Rectal smooth muscle tissue (tissue), 1 donor: ENCODE data around the gene SLC39A1.
"Not testable (repeated sequence)": the region's sequence is repeated elsewhere in the genome, so short reads cannot be mapped to it uniquely, and the experiment has no call there.

Experiments used
- H3K27ac ChIP-seq: one replicate; pipeline ENCODE4 v1.7.0; 2013; ENCODE audit warnings: low read depth, low read length, inconsistent platforms
- H3K27me3 ChIP-seq: one replicate; pipeline ENCODE4 v1.7.0; 2013; ENCODE audit warnings: low read length; ENCODE audit not compliant: control insufficient read depth, insufficient read depth
- H3K36me3 ChIP-seq: one replicate; pipeline ENCODE4 v1.7.0; 2013; ENCODE audit warnings: low read length; ENCODE audit not compliant: control insufficient read depth, insufficient read depth
- H3K4me1 ChIP-seq: one replicate; pipeline ENCODE4 v1.7.0; 2013; ENCODE audit warnings: low read length; ENCODE audit not compliant: control insufficient read depth, insufficient read depth
- H3K4me3 ChIP-seq: one replicate; pipeline ENCODE4 v1.7.0; 2013; ENCODE audit warnings: low read length
- H3K9ac ChIP-seq: one replicate; pipeline ENCODE4 v1.7.0; 2013; ENCODE audit warnings: low read length

SLC39A1 gene

DNA sequence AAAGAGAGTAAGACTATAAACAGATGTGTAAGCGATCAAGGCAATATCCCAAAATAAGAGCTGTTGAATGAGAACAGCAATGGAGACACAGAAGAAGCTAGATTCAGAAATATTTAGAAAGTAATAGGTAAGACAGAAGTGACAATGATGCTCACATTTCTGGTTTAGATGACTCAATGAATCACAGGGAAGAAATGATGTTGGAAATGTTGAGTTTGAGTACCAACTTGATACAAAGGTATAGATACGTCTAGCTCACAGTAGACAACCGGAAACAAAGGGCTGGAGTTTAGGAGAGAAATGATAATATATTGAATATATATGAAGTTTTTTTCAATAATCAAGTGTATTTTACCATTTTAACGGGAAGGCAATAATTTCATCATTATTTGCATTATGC lies 47.0 kb downstream of the SLC39A1 start:
- no peak overlapping the region for H3K9ac ChIP-seq
- H3K4me3 ChIP-seq: no peak overlapping the region
- no peak overlapping the region for H3K27ac ChIP-seq
- peaks cover 13% of the 10 kb centered on the region for H3K4me1 ChIP-seq
- peaks cover 4% of the 10 kb centered on the region for H3K36me3 ChIP-seq
- no peaks in the 10 kb centered on the region for H3K27me3 ChIP-seq

DNA sequence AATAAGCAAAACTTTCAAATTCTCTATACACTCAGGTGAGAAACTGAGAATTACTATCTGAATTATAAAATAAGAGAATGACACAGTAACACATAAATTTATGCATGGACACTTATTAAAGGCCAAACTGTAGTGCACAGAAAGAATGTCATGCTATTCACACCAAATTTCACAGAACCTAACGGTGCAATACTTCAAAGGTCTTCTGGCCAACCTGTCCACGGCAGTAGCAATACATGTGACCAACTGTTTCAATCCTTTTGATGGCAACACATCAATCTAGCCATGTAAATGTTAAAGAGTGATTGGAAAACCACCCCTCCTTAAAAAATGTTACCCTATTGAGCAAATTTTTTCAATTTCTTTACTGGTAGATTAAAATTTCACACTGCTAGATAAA lies 51.0 kb downstream of the SLC39A1 start:
- no peak overlapping the region for H3K9ac ChIP-seq
- no peaks in the 10 kb centered on the region for H3K4me1 ChIP-seq
- H3K36me3 ChIP-seq: no peaks in the 10 kb centered on the region
- no peak overlapping the region for H3K27ac ChIP-seq
- no peaks in the 10 kb centered on the region for H3K27me3 ChIP-seq
- H3K4me3 ChIP-seq: no peak overlapping the region

DNA sequence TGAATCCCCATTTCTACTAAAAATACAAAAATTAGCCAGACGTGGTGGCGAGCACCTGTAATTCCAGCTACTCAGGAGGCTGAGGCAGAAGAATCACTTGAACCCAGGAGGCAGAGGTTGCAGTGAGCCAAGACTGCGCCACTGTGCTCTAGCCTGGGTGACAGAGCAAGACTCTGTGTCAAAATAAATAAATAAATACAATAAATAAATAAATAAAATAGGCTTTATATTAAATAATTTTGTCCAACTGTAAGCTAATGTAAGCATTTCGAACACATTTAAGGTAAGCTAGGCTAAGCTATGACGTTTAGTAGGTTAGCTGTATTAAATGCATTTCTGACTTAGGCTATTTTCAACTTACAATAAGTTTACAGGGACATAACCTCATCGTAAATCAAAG lies 52.8 kb downstream of the SLC39A1 start:
- not testable (repeated sequence) for H3K27ac ChIP-seq, H3K9ac ChIP-seq, H3K4me3 ChIP-seq, H3K4me1 ChIP-seq, H3K36me3 ChIP-seq, H3K27me3 ChIP-seq
